ENCODE results near the gene RHEX.
"Not testable (repeated sequence)": the region's sequence is repeated elsewhere in the genome, so short reads cannot be mapped to it uniquely, and the experiment has no call there.

RHEX gene

GRCh38 chr1:206052919-206053610, at the start of gene RHEX:
RHEX (plus strand) TSS chr1:206053173; CDS start chr1:206097829, 44,656 bp downstream.
- H3K27me3 ChIP-seq (ENCODE audit: control insufficient read depth in 1 of 2, insufficient read depth in 2 of 2, low read length in 2 of 2); H3K36me3 ChIP-seq (ENCODE audit: insufficient read depth, low read length); H3K27ac ChIP-seq (ENCODE audit: low read depth, low read length); H3K9ac ChIP-seq (ENCODE audit: low read length); H3K4me3 ChIP-seq (ENCODE audit: low read depth in 1 of 2, low read length in 2 of 2); H3K9me3 ChIP-seq (ENCODE audit: low read length); H3K4me1 ChIP-seq (ENCODE audit: insufficient read depth, low read length): not testable (repeated sequence)

GRCh38 chr1:206003854-206004800, 48.8 kb upstream of the RHEX start:
- Histone ChIP-seq H3K4me1 (ENCODE audit: insufficient read depth, low read length) (peaks cover 20% of the 10 kb centered on the region), H3K9ac (ENCODE audit: low read length) (no peak overlapping the region), H3K36me3 (ENCODE audit: insufficient read depth, low read length) (no peaks in the 10 kb centered on the region), H3K27ac (ENCODE audit: low read depth, low read length) (no peak overlapping the region), H3K27me3 (ENCODE audit: control insufficient read depth in 1 of 2, insufficient read depth in 2 of 2, low read length in 2 of 2) (no peaks in the 10 kb centered on the region), H3K4me3 (ENCODE audit: low read depth in 1 of 2, low read length in 2 of 2) (no peak overlapping the region), H3K9me3 (ENCODE audit: low read length) (no peaks in the 10 kb centered on the region)

GRCh38 chr1:206004826-206005225, 48.1 kb upstream of the RHEX start:
- no peak overlapping the region for H3K4me3 ChIP-seq (ENCODE audit: low read depth in 1 of 2, low read length in 2 of 2)
- no peak overlapping the region for H3K9ac ChIP-seq (ENCODE audit: low read length)
- H3K4me1 ChIP-seq (ENCODE audit: insufficient read depth, low read length): peaks cover 20% of the 10 kb centered on the region
- H3K9me3 ChIP-seq (ENCODE audit: low read length): no peaks in the 10 kb centered on the region
- H3K27me3 ChIP-seq (ENCODE audit: control insufficient read depth in 1 of 2, insufficient read depth in 2 of 2, low read length in 2 of 2): no peaks in the 10 kb centered on the region
- no peak overlapping the region for H3K27ac ChIP-seq (ENCODE audit: low read depth, low read length)
- H3K36me3 ChIP-seq (ENCODE audit: insufficient read depth, low read length): no peaks in the 10 kb centered on the region

- Histone ChIP-seq H3K27ac (ENCODE audit: low read depth, low read length) (no peak overlapping the region), H3K36me3 (ENCODE audit: insufficient read depth, low read length) (no peaks in the 10 kb centered on the region), H3K4me3 (ENCODE audit: low read depth in 1 of 2, low read length in 2 of 2) (no peak overlapping the region), H3K9me3 (ENCODE audit: low read length) (no peaks in the 10 kb centered on the region), H3K9ac (ENCODE audit: low read length) (no peak overlapping the region), H3K4me1 (ENCODE audit: insufficient read depth, low read length) (peaks cover 20% of the 10 kb centered on the region), H3K27me3 (ENCODE audit: control insufficient read depth in 1 of 2, insufficient read depth in 2 of 2, low read length in 2 of 2) (no peaks in the 10 kb centered on the region)
Measured at GRCh38 chr1:206005234-206005633, 47.7 kb upstream of the RHEX start.

- no peaks in the 10 kb centered on the region for H3K27me3 ChIP-seq (ENCODE audit: control insufficient read depth in 1 of 2, insufficient read depth in 2 of 2, low read length in 2 of 2)
- no peaks in the 10 kb centered on the region for H3K36me3 ChIP-seq (ENCODE audit: insufficient read depth, low read length)
- H3K4me1 ChIP-seq (ENCODE audit: insufficient read depth, low read length): peaks cover 15% of the 10 kb centered on the region
- no peak overlapping the region for H3K9ac ChIP-seq (ENCODE audit: low read length)
- no peaks in the 10 kb centered on the region for H3K9me3 ChIP-seq (ENCODE audit: low read length)
- H3K4me3 ChIP-seq (ENCODE audit: low read depth in 1 of 2, low read length in 2 of 2): no peak overlapping the region
- H3K27ac ChIP-seq (ENCODE audit: low read depth, low read length): no peak overlapping the region
Measured at GRCh38 chr1:206005778-206006180, 47.2 kb upstream of the RHEX start.

- Histone ChIP-seq H3K27ac (ENCODE audit: low read depth, low read length) (no peak overlapping the region), H3K36me3 (ENCODE audit: insufficient read depth, low read length) (no peaks in the 10 kb centered on the region), H3K4me3 (ENCODE audit: low read depth in 1 of 2, low read length in 2 of 2) (no peak overlapping the region), H3K4me1 (ENCODE audit: insufficient read depth, low read length) (peaks cover 13% of the 10 kb centered on the region), H3K9me3 (ENCODE audit: low read length) (no peaks in the 10 kb centered on the region), H3K27me3 (ENCODE audit: control insufficient read depth in 1 of 2, insufficient read depth in 2 of 2, low read length in 2 of 2) (no peaks in the 10 kb centered on the region), H3K9ac (ENCODE audit: low read length) (no peak overlapping the region)
Measured at GRCh38 chr1:206006946-206007345, 46.0 kb upstream of the RHEX start.

GRCh38 chr1:206010060-206010459, 42.9 kb upstream of the RHEX start:
- Histone ChIP-seq H3K9me3 (ENCODE audit: low read length) (no peaks in the 10 kb centered on the region), H3K36me3 (ENCODE audit: insufficient read depth, low read length) (no peaks in the 10 kb centered on the region), H3K27ac (ENCODE audit: low read depth, low read length) (no peak overlapping the region), H3K4me3 (ENCODE audit: low read depth in 1 of 2, low read length in 2 of 2) (no peak overlapping the region), H3K9ac (ENCODE audit: low read length) (no peak overlapping the region), H3K27me3 (ENCODE audit: control insufficient read depth in 1 of 2, insufficient read depth in 2 of 2, low read length in 2 of 2) (no peaks in the 10 kb centered on the region), H3K4me1 (ENCODE audit: insufficient read depth, low read length) (no peaks in the 10 kb centered on the region)

GRCh38 chr1:206011057-206011456, 41.9 kb upstream of the RHEX start:
- Histone ChIP-seq H3K4me1 (ENCODE audit: insufficient read depth, low read length) (no peaks in the 10 kb centered on the region), H3K9me3 (ENCODE audit: low read length) (no peaks in the 10 kb centered on the region), H3K36me3 (ENCODE audit: insufficient read depth, low read length) (no peaks in the 10 kb centered on the region), H3K9ac (ENCODE audit: low read length) (no peak overlapping the region), H3K4me3 (ENCODE audit: low read depth in 1 of 2, low read length in 2 of 2) (no peak overlapping the region), H3K27me3 (ENCODE audit: control insufficient read depth in 1 of 2, insufficient read depth in 2 of 2, low read length in 2 of 2) (no peaks in the 10 kb centered on the region), H3K27ac (ENCODE audit: low read depth, low read length) (no peak overlapping the region)

- Histone ChIP-seq H3K27ac (ENCODE audit: low read depth, low read length) (no peak overlapping the region), H3K36me3 (ENCODE audit: insufficient read depth, low read length) (no peaks in the 10 kb centered on the region), H3K9ac (ENCODE audit: low read length) (no peak overlapping the region), H3K4me1 (ENCODE audit: insufficient read depth, low read length) (no peaks in the 10 kb centered on the region), H3K27me3 (ENCODE audit: control insufficient read depth in 1 of 2, insufficient read depth in 2 of 2, low read length in 2 of 2) (no peaks in the 10 kb centered on the region), H3K9me3 (ENCODE audit: low read length) (no peaks in the 10 kb centered on the region), H3K4me3 (ENCODE audit: low read depth in 1 of 2, low read length in 2 of 2) (no peak overlapping the region)
Measured at GRCh38 chr1:206012086-206012859, 40.7 kb upstream of the RHEX start.

- no peak overlapping the region for H3K4me3 ChIP-seq (ENCODE audit: low read depth in 1 of 2, low read length in 2 of 2)
- H3K9ac ChIP-seq (ENCODE audit: low read length): no peak overlapping the region
- H3K27ac ChIP-seq (ENCODE audit: low read depth, low read length): no peak overlapping the region
- no peaks in the 10 kb centered on the region for H3K4me1 ChIP-seq (ENCODE audit: insufficient read depth, low read length)
- H3K36me3 ChIP-seq (ENCODE audit: insufficient read depth, low read length): no peaks in the 10 kb centered on the region
- H3K9me3 ChIP-seq (ENCODE audit: low read length): no peaks in the 10 kb centered on the region
- H3K27me3 ChIP-seq (ENCODE audit: control insufficient read depth in 1 of 2, insufficient read depth in 2 of 2, low read length in 2 of 2): no peaks in the 10 kb centered on the region
Measured at GRCh38 chr1:206013026-206013795, 39.8 kb upstream of the RHEX start.

GRCh38 chr1:206014601-206015000, 38.4 kb upstream of the RHEX start:
- H3K36me3 ChIP-seq (ENCODE audit: insufficient read depth, low read length): no peaks in the 10 kb centered on the region
- no peaks in the 10 kb centered on the region for H3K4me1 ChIP-seq (ENCODE audit: insufficient read depth, low read length)

More at GRCh38 chr1:206014601-206015000, 38.4 kb upstream of the RHEX start:
- Histone ChIP-seq H3K27me3 (ENCODE audit: control insufficient read depth in 1 of 2, insufficient read depth in 2 of 2, low read length in 2 of 2) (no peaks in the 10 kb centered on the region), H3K9me3 (ENCODE audit: low read length) (no peaks in the 10 kb centered on the region), H3K4me3 (ENCODE audit: low read depth in 1 of 2, low read length in 2 of 2) (no peak overlapping the region), H3K9ac (ENCODE audit: low read length) (no peak overlapping the region), H3K27ac (ENCODE audit: low read depth, low read length) (no peak overlapping the region)

Data from muscle layer of colon (tissue), 2 donors.